ENCODE measurements around the gene FKBP6.
"Not testable (repeated sequence)": the region's sequence is repeated elsewhere in the genome, so short reads cannot be mapped to it uniquely, and the experiment has no call there.

The FKBP6 gene

DNA sequence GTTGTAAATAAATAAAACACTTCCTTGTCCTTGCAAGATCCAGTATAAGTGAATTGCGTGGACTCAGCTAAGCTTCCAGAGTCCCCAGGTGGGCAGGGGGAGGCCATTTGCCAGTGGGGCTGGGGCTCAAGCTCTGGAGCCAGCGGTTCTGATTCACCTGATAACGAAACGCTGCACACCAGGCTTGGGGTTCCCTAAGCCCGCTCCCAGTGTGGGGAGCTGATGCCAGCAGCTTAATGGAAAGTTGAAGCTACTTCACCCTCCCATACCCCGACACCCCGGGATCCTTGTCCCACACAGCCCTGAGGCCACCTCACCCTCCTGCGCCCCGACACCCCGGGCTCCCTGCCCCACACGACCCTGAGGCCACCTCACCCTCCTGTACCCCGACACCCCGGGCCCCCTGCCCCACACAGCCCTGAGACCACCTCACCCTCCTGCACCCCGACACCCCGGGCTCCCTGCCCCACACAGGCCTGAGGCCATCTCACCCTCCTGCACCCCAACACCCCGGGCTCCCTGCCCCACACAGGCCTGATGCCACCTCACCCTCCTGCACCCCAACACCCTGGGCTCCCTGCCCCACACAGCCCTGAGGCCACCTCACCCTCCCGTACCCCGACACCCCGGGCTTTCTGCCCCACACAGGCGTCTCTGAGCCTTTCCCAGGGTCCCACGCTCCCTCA lies 30.8 kb downstream of the FKBP6 start:
- TF ChIP-seq EZH2 (optimal IDR thresholded peaks at IDR 0.05; ENCODE audit: low read depth, low read length) (no peak), EZH2phosphoT487 (IDR thresholded peaks at IDR 0.05; ENCODE audit: low read length) (no peak)
- TF ChIP-seq, protein P1, sequence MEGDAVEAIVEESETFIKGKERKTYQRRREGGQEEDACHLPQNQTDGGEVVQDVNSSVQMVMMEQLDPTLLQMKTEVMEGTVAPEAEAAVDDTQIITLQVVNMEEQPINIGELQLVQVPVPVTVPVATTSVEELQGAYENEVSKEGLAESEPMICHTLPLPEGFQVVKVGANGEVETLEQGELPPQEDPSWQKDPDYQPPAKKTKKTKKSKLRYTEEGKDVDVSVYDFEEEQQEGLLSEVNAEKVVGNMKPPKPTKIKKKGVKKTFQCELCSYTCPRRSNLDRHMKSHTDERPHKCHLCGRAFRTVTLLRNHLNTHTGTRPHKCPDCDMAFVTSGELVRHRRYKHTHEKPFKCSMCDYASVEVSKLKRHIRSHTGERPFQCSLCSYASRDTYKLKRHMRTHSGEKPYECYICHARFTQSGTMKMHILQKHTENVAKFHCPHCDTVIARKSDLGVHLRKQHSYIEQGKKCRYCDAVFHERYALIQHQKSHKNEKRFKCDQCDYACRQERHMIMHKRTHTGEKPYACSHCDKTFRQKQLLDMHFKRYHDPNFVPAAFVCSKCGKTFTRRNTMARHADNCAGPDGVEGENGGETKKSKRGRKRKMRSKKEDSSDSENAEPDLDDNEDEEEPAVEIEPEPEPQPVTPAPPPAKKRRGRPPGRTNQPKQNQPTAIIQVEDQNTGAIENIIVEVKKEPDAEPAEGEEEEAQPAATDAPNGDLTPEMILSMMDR (IDR thresholded peaks at IDR 0.05; ENCODE audit: low read length): no peak
- no peak overlapping the region for H3K4me3 ChIP-seq (ENCODE audit: low read length)
- no peaks in the 10 kb centered on the region for H3K36me3 ChIP-seq (replicated peaks; ENCODE audit: insufficient read depth, low read length)
- H3K27ac ChIP-seq (ENCODE audit: low read length): peak overlapping the region; percentile 76; the same call in 1 of the 2 replicates
- H3K27me3 ChIP-seq (replicated peaks; ENCODE audit: insufficient read depth, low read length): 0 out of 2 replicates have a peak, but pooled peaks cover under 1% of the 10 kb centered on the region
- H3K9ac ChIP-seq (ENCODE audit: low read length): peak overlapping the region; percentile 67; the same call in 1 of the 2 replicates
- no peaks in the 10 kb centered on the region for H3K9me3 ChIP-seq (replicated peaks; ENCODE audit: insufficient read depth, low read length)
- no peaks in the 10 kb centered on the region for H4K20me1 ChIP-seq (ENCODE audit: insufficient read depth, low read length)
- no peaks in the 10 kb centered on the region for H3K79me2 ChIP-seq (ENCODE audit: low read length)
- H3K4me2 ChIP-seq (ENCODE audit: low read depth, low read length): peak overlapping the region; percentile 90
- H3K4me1 ChIP-seq (ENCODE audit: low read length): 0 out of 2 replicates have a peak, but pooled peaks cover 5% of the 10 kb centered on the region
- no peaks in the 10 kb centered on the region for H3F3A ChIP-seq (ENCODE audit: insufficient read depth, low read length)
- no peaks in the 10 kb centered on the region for H3K9me2 ChIP-seq (replicated peaks; ENCODE audit: insufficient read depth, low read length)
- no peak for DNase-seq
- peak overlapping the region; percentile 88; the same call in 1 of the 2 replicates for H2AFZ ChIP-seq (ENCODE audit: low read length)

DNA sequence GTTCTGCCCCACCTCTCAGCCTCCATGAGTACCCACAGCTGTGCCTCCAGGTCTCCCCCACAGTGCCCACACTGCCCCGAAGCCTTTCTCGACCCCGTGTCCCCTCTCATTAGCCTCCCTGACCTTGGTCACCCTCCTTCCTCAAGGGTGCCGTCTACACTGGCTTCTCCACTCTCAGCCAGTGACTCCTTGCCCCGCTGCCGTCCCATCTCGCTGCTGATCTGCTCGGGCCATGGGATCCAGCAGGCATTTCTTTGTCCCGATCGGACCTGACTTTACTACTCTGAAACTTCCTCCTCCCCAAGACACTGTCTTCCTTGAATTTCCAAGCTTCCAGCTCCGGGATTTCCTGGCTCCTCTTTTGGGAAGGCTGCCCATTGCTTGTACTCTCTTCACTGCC lies 31.3 kb downstream of the FKBP6 start:
- Histone ChIP-seq H3K4me2 (ENCODE audit: low read depth, low read length) (no peak overlapping the region), H3K9me2 (replicated peaks; ENCODE audit: insufficient read depth, low read length) (no peaks in the 10 kb centered on the region), H3K27ac (ENCODE audit: low read length) (no peak overlapping the region), H4K20me1 (ENCODE audit: insufficient read depth, low read length) (no peaks in the 10 kb centered on the region), H3K79me2 (ENCODE audit: low read length) (no peaks in the 10 kb centered on the region), H3K4me3 (ENCODE audit: low read length) (no peak overlapping the region), H3K9me3 (replicated peaks; ENCODE audit: insufficient read depth, low read length) (no peaks in the 10 kb centered on the region), H3K4me1 (ENCODE audit: low read length) (0 out of 2 replicates have a peak, but pooled peaks cover 5% of the 10 kb centered on the region), H3K36me3 (replicated peaks; ENCODE audit: insufficient read depth, low read length) (no peaks in the 10 kb centered on the region), H3F3A (ENCODE audit: insufficient read depth, low read length) (no peaks in the 10 kb centered on the region), H2AFZ (ENCODE audit: low read length) (no peak overlapping the region), H3K9ac (ENCODE audit: low read length) (no peak overlapping the region), H3K27me3 (replicated peaks; ENCODE audit: insufficient read depth, low read length) (peaks cover 6% of the 10 kb centered on the region)
- DNase-seq: no peak
- TF ChIP-seq, protein P1 (IDR thresholded peaks at IDR 0.05; ENCODE audit: low read length): no peak
- no peak for TF ChIP-seq EZH2phosphoT487 (IDR thresholded peaks at IDR 0.05; ENCODE audit: low read length)
- TF ChIP-seq EZH2 (optimal IDR thresholded peaks at IDR 0.05; ENCODE audit: low read depth, low read length): no peak

DNA sequence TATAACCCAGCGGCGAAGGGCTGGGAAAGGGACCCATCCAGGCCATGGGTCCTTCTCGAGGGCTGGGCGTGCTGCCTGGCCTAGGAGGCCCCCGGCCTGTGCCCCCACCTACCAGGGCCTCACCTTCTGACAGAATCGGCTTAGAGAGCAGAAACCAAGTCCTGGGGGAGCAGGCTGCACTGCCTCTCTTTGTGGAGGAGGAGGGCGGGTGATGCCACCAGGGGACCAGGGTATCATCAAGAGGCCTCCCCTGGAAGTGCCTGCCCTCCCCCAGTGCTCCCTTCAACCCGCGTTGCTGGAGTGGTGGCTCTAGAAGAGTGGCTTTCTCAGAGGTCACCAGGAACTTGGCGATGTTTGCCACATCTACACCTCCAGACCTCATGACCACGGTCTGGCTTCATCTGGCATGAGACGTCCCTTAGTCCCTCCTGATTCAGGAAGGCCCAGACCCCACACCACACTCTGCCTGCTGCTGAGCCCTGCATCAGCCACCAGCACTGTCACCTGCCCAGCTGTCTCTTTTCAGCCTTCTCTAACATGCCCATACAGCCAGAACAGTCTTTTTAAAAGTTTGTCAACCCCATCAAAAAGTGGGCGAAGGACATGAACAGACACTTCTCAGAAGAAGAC lies 31.9 kb downstream of the FKBP6 start:
- no peaks in the 10 kb centered on the region for H3K79me2 ChIP-seq (ENCODE audit: low read length)
- no peak overlapping the region for H3K27ac ChIP-seq (ENCODE audit: low read length)
- no peaks in the 10 kb centered on the region for H3K36me3 ChIP-seq (replicated peaks; ENCODE audit: insufficient read depth, low read length)
- TF ChIP-seq, protein P1 (IDR thresholded peaks at IDR 0.05; ENCODE audit: low read length): no peak
- TF ChIP-seq EZH2 (optimal IDR thresholded peaks at IDR 0.05; ENCODE audit: low read depth, low read length) (no peak), EZH2phosphoT487 (IDR thresholded peaks at IDR 0.05; ENCODE audit: low read length) (no peak)
- no peak for DNase-seq
- H4K20me1 ChIP-seq (ENCODE audit: insufficient read depth, low read length): no peaks in the 10 kb centered on the region
- no peaks in the 10 kb centered on the region for H3K9me3 ChIP-seq (replicated peaks; ENCODE audit: insufficient read depth, low read length)
- no peak overlapping the region for H3K4me2 ChIP-seq (ENCODE audit: low read depth, low read length)
- H3K9ac ChIP-seq (ENCODE audit: low read length): no peak overlapping the region
- H3K27me3 ChIP-seq (replicated peaks; ENCODE audit: insufficient read depth, low read length): peaks cover 10% of the 10 kb centered on the region
- no peaks in the 10 kb centered on the region for H3K9me2 ChIP-seq (replicated peaks; ENCODE audit: insufficient read depth, low read length)
- no peak overlapping the region for H2AFZ ChIP-seq (ENCODE audit: low read length)
- H3K4me1 ChIP-seq (ENCODE audit: low read length): 0 out of 2 replicates have a peak, but pooled peaks cover 5% of the 10 kb centered on the region
- no peak overlapping the region for H3K4me3 ChIP-seq (ENCODE audit: low read length)
- no peaks in the 10 kb centered on the region for H3F3A ChIP-seq (ENCODE audit: insufficient read depth, low read length)

DNA sequence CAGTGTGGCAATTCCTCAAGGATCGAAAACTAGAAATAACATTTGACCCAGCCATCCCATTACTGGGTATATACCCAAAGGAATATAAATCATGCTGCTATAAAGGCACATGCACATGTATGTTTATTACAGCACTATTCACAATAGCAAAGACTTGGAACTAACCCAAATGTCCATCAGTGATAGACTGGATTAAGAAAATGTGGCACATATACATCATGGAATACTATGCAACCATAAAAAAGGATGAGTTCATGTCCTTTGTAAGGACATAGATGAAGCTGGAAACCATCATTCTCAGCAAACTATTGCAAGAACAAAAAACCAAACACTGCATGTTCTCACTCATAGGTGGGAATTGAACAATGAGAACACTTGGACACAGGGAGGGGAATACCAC lies 32.6 kb downstream of the FKBP6 start:
- not testable (repeated sequence) for H3K4me2 ChIP-seq (ENCODE audit: low read depth, low read length); H3K9ac ChIP-seq (ENCODE audit: low read length); H4K20me1 ChIP-seq (ENCODE audit: insufficient read depth, low read length); H3K4me3 ChIP-seq (ENCODE audit: low read length); H3K79me2 ChIP-seq (ENCODE audit: low read length); H3K27ac ChIP-seq (ENCODE audit: low read length); H2AFZ ChIP-seq (ENCODE audit: low read length); DNase-seq; H3K9me2 ChIP-seq (replicated peaks; ENCODE audit: insufficient read depth, low read length); H3K36me3 ChIP-seq (replicated peaks; ENCODE audit: insufficient read depth, low read length); H3K9me3 ChIP-seq (replicated peaks; ENCODE audit: insufficient read depth, low read length); H3F3A ChIP-seq (ENCODE audit: insufficient read depth, low read length); H3K27me3 ChIP-seq (replicated peaks; ENCODE audit: insufficient read depth, low read length); H3K4me1 ChIP-seq (ENCODE audit: low read length)
